ENCODE data around the gene STARD3NL.

The STARD3NL gene

GRCh38 chr7:38185395-38186307 lies 7.6 kb downstream of the STARD3NL start:
- no peak for DNase-seq

DNA sequence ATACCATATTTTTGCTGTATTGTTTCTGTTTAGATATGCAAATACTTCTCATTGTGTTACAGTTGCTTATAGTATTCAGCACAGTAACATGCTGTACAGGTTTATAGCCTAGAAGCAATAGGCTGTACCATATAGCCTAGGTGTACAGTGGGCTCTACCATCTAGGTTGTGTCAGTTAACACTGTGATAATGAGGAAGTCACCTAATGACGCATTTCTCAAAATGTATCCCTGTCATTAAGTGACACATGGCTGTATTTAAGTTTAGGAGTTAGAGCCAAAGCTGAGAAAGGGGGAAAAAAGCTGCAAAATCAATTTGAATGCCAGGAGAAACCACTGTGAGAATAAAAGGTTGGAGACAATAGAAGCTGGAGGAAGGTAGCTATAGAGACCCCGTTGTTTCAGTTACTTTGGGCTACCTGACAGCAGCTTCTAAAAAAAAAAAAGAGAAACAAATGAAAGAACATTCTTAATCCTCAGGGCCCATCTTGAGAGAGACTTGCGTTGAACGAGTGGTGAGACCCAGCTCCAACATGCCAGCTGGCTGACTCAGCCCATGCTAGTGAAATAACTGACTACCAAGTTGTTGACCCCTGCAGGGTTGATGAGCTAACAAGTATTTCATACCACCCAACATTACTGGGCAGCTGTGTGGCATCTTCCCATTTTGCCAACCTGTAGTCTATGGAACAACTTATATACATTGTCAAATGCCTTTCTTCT lies 8.7 kb downstream of the STARD3NL start:
- no peak for DNase-seq

DNA sequence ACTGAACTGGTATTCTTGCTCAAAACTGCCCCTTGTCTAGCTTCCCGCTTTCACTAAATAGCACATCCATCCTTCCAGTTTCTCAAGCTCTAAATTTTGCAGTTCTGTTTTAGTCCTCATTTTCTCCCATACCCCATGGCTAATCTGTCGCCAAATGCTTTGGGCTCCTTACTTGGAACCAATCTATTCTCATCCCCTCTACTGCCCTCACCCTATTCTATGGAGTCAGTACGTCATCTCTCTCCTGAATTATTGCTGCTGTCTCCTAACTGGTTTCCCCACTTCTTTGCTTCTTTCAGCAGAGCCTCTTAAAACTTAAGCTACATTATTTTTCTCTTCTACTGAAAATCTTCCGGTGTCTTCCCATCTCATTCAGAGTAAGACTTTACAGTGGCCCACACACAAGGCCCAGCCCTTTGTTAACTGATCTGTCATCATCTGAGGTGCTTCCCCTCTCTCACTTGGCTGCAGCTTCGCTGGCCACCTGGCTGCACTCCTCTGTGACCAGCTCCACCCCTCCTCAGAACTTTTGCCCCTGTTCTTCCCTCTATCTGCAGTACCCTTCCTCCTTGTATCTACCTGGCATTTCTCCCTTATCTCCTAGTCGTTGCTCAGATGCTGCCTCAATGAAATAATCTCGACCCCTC lies 9.9 kb downstream of the STARD3NL start:
- DNase-seq, result no peak

GRCh38 chr7:38189231-38189938 lies 11.3 kb downstream of the STARD3NL start:
- DNase-seq, result no peak

DNA sequence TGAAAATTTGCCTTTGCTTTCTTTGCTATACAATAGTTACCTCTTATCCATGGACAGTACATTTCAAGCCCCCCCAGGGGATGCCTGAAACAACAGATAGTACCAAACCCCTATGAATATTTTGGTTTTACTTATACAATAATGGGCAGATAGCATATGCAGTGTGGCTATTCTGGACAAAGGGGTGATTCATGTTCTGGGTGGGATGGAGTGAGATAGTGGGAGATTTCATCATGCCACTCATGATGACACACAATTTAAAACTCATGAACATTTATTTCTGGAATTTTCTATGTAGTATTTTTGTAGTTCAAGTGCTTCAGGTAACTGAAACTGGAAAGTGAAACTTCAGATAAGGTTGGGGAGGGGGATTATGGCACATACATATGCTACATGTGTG lies 12.0 kb downstream of the STARD3NL start:
- no peak for DNase-seq

GRCh38 chr7:38191791-38192190 lies 13.7 kb downstream of the STARD3NL start:
- no peak for DNase-seq

DNA sequence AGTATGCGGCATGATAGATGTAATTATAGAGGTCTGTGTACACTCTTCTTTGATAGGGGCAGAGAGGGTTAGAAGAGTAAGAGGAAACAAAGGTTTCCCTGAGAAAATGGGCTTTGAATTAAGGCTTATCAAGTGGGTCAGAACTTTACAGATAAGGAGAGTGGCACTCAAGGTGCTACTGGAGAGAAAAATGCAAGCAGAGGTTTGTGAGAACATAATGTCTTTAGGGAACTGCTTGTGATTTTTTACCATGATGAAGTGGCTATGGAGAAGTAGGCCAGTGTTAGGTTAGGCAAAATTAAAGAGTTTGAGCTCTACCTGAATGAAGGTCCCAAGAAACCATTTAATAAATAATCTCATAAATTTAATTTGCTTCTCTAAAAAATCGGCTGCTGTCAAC lies 14.3 kb downstream of the STARD3NL start:
- no peak for DNase-seq

DNA sequence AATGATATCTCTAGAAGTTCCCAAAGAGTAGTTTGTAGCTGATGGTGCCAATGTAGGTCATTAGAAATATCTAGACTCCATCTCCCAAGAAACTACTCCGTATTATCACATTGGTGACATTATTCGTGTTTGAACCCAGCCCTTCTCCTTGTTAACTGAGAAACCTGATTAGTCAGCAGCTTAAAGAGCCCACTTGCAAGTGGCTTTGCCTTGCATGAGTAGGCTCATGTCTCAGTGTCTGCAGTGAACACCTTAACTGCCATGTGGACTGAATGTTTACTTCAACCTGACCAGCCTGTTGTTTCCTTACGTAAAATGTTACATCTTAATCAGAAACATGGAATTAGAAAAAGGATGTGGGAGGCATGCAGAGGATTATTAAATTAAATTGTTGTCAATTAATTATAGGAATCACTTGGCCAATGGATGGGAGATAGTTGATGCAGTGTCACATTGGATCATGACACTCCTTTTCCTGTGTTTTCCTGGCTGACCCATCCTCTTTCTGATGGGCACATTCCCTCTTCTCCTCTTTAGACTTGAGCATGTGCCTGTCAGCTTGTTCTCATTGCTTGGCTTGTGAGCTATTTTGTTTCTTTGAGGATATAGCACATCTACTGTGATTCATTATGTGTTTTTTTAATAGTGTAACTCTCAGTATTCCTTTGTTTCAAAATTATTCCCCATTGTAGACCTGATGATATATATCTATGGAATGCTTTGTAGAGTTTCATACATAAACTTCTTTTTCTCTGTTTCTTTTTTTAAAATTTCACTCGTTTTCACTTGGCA lies 18.0 kb downstream of the STARD3NL start:
- no peak for DNase-seq

- no peak for DNase-seq
Measured at GRCh38 chr7:38198366-38198765, 20.3 kb downstream of the STARD3NL start.

- DNase-seq, result no peak
Measured at GRCh38 chr7:38199154-38199553, 21.1 kb downstream of the STARD3NL start.

DNA sequence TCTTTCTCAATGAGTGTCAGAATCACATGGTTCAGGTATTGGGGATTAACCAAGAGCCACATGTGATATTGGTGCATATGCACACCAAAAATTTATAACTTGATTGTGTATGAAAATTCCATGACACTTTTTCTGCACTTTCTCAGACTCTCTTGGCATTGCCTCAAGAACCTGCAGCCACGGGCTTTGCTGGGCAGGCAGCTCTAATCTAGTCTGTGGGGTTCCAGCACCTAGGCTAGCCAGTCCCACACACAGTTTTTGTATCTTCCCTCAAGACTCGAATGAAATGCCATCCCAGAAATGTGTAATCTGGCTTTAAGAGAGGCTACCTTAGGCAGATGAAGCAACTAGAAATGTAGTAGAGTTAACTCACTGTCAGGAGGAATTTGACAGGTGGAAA lies 21.7 kb downstream of the STARD3NL start:
- no peak for DNase-seq

DNA sequence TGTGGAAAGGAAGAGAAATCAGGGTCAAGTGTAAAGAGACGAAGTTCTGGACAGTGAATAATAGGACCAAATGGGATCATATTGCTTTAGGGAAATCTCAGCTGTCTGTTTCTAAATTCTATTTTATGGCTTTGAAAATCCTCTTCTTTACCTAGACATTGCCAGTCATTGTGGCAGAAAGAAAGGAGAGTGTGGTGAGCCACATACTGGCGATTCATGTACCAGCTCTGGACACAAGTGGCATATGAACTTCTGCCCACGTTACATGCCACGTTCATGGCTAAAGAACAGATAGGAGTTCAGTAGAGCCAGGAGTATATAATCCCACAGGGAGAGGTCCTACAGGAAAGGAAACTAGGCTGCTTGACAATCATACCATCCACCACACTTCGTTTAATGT lies 28.0 kb downstream of the STARD3NL start:
- no peak for DNase-seq

DNA sequence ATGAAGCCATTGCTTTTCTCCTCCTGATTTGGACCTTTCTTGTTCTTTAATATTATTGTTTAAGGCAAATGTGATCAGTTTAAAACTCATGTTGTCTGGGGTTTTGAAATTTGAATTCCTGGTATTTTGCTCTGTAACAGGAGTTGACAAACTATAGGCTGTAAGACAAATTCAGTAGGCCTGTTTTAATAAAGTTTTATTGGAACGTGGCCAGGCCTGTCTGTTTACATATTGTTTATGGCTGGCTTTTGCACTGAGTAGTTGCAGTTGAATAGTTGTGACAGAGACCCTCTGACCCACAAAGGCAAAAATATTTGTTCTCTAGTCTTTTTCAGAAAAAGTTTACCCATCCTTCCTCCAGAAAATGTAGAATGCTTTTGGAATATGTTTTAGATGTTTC lies 29.8 kb downstream of the STARD3NL start:
- no peak for DNase-seq

DNA sequence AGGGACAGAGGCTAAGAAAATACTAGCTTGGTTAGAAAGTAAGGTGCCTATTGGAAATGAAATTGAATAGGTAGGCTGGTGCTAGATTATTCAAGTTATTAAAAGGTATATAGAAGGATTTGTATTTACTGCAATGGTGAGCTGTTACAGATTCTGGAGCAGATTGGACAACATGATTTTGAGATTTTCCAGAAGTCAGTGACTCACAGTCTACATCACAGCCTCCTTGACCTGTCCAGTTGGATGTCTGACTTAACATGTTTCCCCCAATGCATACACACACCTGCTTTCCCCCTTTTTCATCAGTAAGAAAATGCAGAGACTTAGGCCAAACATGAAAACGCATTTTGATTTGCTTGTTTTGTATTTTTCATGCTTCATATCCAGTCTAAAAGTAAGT lies 33.4 kb downstream of the STARD3NL start:
- DNase-seq, result no peak

DNA sequence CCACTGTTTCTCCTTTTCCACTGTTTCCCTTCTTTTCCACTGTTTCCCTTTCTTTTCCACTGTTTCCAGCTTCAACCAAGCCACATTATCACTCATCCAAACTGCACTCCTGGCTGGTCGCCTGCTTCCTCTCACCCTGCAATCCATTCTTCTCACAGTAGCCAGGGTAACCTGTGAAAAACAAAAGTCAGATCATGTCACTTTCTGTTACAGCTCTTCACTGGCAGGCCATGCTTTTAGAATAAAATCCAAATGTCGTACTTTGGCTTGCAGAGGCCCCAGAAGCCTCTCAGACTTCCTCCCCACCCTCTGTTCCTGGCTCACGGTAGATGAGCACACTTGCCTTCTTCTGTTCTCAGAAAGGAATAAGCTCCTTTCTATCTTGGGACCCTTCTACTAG lies 33.9 kb downstream of the STARD3NL start:
- DNase-seq, result no peak

GRCh38 chr7:38215115-38215514 lies 37.1 kb downstream of the STARD3NL start:
- no peak for DNase-seq

- DNase-seq, result peak; percentile 75
Measured at GRCh38 chr7:38215735-38216670, 38.0 kb downstream of the STARD3NL start.

DNA sequence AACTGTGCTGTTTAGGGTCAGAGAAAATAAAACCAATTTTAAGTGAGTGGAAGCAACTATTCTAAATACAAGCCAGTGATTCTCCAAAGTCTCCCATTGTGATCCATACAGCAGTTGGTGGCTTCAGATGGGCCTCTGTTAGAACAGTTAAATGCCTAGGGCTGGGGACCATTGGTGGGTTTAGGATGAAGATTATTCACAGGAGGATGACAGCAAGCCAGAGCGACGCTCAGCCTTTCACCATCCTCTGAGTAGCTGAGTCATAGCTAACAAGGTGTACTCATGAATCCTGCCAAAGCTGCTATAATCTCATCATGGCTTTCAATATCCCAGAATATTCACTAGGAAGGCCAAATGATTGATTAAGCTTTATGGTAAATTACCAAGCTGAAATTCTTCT lies 39.6 kb downstream of the STARD3NL start:
- no peak for DNase-seq

GRCh38 chr7:38220452-38220851 lies 42.4 kb downstream of the STARD3NL start:
- DNase-seq, result no peak

- no peak for DNase-seq
Measured at GRCh38 chr7:38222481-38223096, 44.5 kb downstream of the STARD3NL start.

GRCh38 chr7:38223306-38223705 lies 45.3 kb downstream of the STARD3NL start:
- DNase-seq, result no peak

Data from activated naive CD4-positive, alpha-beta T cell treated with Interleukin-2 at 50 U/mL for 16 hours (primary cell).